Fibroblast of the conjunctiva (primary cell): Measurements from ENCODE around the gene SENP6.
A peak's percentile ranks its signal among the peaks of the same experiment; 100 is the strongest.
"Not testable (repeated sequence)": the region's sequence is repeated elsewhere in the genome, so short reads cannot be mapped to it uniquely, and the experiment has no call there.

Experiments
- DNase-seq: peaks from one replicate; pipeline ENCODE4 v3.0.0-alpha.2; 2010; ENCODE audit warnings: low read depth

SENP6 gene

GRCh38 chr6:75666592-75666991 lies 64.9 kb downstream of the SENP6 start:
- DNase-seq = no peak

GRCh38 chr6:75673884-75674283 lies 72.2 kb downstream of the SENP6 start:
- DNase-seq = peak; percentile 17

DNA sequence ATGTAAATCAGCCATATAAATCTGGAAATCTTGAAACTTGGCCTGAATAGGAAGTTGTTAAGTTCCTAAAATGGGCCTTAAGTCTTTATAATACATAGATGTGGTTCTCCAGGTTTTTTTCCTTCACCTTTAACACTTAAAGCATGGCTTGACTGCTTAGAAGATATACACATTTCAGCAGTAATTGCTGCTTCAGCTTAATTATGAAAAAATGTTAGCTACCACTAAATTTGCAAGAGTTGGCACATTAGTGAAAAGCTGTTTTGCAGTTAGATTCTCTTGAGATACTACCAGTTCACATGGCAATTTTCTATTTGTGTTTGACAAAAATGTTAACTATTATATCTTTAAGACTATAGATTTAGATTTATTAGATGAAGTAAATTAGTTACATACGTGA lies 74.7 kb downstream of the SENP6 start:
- no peak for DNase-seq

GRCh38 chr6:75682548-75682947 lies 80.9 kb downstream of the SENP6 start:
- DNase-seq = not testable (repeated sequence)

GRCh38 chr6:75683005-75683404 lies 81.3 kb downstream of the SENP6 start:
- not testable (repeated sequence) for DNase-seq

DNA sequence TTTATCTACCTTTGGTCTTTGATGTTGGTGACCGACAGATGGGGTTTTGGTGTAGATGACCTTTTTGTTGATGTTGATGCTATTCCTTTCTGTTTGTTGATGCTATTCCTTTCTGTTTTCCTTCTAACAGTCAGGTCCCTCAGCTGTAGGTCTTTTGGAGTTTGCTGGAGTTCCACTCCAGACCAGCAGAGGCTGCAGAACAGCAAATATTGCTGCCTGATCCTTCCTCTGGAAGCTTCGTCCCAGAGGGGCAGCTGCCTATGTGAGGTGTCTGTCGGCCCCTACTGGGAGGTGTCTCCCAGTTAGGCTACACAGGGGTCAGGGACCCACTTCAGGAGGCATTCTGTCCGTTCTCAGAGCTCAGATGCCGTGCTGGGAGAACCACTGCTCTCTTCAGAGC lies 85.9 kb downstream of the SENP6 start:
- not testable (repeated sequence) for DNase-seq

DNA sequence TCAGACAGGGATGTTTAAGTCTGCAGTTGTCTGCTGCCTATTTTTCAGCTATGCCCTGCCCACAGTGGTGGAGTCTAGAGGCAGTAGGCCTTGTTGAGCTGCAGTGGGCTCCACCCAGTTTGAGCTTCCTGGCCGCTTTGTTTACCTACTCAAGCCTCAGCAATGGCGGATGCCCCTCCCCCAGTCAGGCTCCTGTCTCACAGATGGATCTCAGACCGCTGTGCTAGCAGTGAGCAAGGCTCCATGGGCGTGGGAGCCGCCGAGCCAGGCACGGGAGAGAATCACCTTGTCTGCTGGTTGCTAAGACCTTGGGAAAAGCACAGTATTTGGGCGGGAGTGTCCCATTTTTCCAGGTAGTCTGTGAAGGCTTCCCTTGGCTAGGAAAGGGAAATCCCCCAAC lies 86.3 kb downstream of the SENP6 start:
- not testable (repeated sequence) for DNase-seq

DNA sequence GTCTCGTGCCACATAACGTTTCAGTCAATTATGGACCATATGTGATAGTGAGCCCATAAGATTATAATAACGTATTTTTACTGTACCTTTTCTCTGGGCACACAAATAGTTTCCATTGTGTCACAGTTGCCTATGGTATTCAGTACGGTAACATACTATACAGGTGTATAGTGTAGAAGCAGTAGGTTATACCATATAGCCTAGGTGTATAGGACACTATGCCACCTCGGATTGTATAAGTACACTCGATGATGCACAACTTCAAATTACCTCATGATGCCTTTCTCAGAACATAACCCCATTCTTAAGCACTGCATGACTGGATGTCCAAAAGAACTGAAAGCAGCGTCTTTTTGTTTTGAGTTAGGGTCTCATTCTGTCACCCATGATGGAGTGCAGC lies 87.9 kb downstream of the SENP6 start:
- no peak for DNase-seq

DNA sequence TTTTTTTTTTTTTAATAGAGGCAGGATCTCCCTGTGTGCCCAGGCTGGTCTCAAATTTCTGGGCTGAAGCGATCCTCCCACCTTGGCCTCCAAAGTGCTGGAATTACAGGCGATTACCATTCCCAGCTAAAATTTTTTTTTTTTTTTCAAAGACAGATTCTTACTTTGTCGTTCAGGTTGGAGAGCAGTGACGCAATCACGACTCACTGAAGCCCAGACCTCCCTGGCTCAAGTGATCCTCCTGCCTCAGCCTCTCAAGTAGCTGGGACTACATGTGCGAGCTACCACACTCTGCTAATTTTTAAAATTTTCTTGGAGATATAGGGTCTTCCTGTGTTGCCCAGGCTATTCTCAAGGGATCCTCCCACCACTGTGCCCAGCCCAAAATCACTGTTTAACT lies 89.3 kb downstream of the SENP6 start:
- no peak for DNase-seq

- DNase-seq = peak; percentile 17
Measured at GRCh38 chr6:75693534-75693933, 91.9 kb downstream of the SENP6 start.

DNA sequence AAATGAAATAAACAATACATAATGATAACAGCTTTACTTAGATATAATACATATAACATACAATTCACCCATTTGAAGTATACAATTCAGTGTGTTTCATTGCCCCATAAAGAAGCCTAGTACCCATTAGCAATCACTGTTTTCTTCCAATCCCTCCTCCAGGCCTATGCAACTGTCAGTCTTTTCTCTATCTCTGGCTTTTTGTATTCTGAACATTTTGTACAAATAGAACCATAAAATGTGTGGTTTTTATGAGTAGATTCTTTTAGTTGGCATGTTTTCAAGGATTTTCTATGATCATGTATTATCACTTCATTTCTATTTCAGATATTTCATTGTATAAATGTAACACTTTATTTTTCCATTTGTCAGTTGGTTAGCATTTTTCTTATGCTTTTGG lies 92.7 kb downstream of the SENP6 start:
- DNase-seq = no peak

DNA sequence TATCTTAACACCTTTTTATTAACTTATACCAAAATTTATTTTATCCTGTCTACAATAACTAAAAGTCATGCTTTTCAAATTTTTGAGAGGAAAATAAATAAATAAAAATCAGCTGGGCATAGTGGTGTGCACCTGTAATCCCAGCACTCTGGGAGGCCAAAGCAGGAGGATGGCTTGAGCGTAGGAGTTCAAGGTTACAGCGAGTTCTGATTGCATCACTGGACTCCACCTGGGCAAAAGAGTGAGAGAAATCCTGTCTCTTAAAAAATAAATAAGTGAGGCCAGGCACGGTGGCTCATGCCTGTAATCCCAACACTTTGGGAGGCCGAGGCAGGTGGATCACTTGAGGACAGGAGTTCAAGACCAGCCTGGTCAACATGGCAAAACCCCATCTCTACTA lies 106.7 kb downstream of the SENP6 start:
- not testable (repeated sequence) for DNase-seq

DNA sequence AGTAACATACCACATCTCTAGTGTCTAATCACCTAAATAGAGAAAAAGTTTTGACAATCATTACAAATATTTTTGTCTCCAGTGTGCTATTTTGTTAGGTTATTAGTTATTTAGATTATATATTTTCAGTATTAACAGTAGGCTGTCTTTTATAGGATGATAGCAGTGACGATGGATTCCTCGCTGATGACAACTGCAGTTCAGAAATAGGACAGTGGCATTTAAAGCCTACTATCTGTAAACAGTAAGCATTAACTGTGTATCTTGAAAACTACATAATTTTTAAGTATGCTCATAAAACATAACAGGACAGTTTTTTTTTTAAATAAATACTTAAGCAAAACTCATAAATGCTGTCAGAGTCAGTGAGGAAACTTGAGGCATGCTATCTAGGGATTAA lies 109.5 kb downstream of the SENP6 start:
- no peak for DNase-seq

DNA sequence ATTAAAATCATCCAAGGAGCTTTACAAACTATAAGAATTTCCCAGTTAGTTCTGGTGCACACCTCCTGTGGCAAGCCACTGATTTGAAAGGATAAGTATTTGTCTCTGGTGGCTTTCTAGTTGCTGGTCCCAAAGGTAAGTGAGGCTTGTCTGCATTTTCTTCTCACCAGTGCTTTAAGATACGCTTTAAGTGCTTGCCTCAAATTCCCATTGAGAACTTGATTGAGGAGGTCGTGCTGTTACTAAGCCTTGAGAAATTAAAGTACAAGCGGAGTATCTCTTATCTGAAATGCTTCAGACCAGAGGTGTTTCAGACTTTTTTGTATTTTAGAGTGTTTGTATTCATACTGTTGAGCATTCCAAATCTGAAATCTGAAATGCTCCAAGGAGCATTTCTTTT lies 117.5 kb downstream of the SENP6 start:
- no peak for DNase-seq

GRCh38 chr6:75723382-75723781 lies 121.7 kb downstream of the SENP6 start:
- DNase-seq = no peak

GRCh38 chr6:75727206-75727605 lies 125.5 kb downstream of the SENP6 start:
- DNase-seq = no peak

DNA sequence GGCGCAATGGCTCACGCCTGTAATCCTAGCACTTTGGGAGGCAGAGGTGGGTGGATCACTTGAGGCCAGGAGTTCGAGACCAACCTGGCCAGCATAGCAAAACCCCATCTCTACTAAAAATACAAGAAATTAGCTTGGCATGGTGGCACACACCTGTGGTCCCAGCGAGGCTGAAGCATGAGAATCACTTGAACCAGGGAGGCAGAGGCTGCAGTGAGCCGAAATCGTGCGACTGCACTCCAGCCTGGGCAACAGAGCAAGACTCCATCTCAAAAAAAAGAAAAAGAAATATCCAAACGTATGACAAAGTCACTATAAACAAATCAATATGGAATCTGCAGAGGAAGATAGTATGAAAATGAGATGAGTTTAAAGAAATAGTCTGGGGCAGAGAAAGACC lies 129.3 kb downstream of the SENP6 start:
- DNase-seq = not testable (repeated sequence)

GRCh38 chr6:75735491-75736186 lies 134.0 kb downstream of the SENP6 start:
- no peak for DNase-seq

GRCh38 chr6:75743971-75744370 lies 142.3 kb downstream of the SENP6 start:
- DNase-seq = no peak

- no peak for DNase-seq
Measured at GRCh38 chr6:75745404-75745803, 143.7 kb downstream of the SENP6 start.

DNA sequence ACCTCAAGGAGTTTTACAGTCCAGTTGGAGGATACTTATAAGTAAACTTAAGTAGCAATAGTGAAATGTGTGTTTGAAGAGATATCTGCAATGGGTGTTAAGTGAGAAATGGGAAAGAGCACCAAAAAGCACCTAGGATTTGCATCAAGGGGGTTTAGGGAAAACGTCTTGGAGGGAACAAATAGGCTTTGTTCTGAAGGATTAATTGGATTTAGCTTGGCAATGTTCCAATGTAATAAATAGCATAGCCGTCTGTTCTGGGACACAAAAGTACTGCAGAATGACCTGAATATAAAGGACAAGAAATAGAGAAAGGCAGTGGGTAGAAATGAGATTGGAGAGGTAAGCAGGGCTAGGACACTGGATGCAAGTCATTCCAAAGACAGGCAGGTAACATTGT lies 144.5 kb downstream of the SENP6 start:
- no peak for DNase-seq

GRCh38 chr6:75747152-75747992 lies 145.7 kb downstream of the SENP6 start:
- no peak for DNase-seq

DNA sequence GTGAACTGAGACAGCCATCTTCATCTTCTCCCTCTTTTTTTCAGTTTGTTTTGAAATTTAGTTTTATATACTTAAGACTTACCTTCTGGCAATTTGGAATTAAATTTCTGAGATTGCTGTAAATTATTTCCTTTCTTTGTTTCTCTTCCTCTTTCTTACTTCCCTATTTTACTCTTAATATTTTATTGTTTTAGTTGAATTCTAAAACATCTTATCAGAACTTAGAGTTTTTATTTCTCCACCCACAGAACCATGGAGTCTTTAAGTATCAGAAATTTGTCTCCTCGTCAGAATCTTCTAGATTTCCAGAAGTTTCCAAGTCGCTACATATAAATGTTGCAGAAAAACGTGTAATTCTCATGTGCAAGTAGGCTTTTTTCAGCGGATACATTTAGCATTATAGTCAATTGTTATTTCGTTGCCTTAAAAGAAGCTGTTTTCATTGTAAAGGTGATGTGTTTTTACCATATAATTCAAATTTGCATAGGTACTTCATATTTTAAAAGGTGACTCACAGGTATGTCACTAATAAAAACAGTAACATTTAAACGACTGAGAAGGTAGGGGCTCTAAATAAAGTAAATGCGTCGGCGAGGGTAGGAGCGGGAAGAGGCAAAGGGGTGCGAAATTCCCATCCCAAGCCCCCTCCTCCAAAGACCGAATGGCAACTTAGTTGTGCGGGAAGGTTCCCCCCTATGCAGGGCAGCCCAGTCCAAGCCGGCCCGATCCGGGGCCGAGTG lies 146.5 kb downstream of the SENP6 start:
- DNase-seq = no peak
